Gastroesophageal sphincter (tissue), 3 donors: ENCODE measurements around the gene UBA1.

ENCODE experiments used
- CTCF ChIP-seq, 4 experiments: fragments of 200-600 bp in 2 of 4; fragments of 450-650 bp in 2 of 4; sonication (generic) in 1 of 4; IDR thresholded peaks; one replicate each; pipeline ENCODE4 v1.5.1; 2017 to 2019; ENCODE audit warnings: antibody characterized with exemption in 4 of 4, mild to moderate bottlenecking in 2 of 4, moderate library complexity in 2 of 4
- EP300 ChIP-seq: sonication (generic); formaldehyde crosslinking; IDR thresholded peaks from one replicate; pipeline ENCODE4 v1.6.1; 2017; ENCODE audit warnings: antibody characterized with exemption, mild to moderate bottlenecking
- POLR2A ChIP-seq, 2 donors: fragments of 450-650 bp; IDR thresholded peaks; one replicate each; pipeline ENCODE4 v1.6.1; 2017; ENCODE audit warnings: antibody characterized with exemption in 2 of 2, mild to moderate bottlenecking in 2 of 2, moderate library complexity in 1 of 2
- POLR2AphosphoS5 ChIP-seq: sonication (generic); formaldehyde crosslinking; IDR thresholded peaks from one replicate; pipeline ENCODE4 v1.6.1; 2017; ENCODE audit warnings: antibody characterized with exemption

- TF ChIP-seq POLR2A (IDR thresholded peaks at IDR 0.05) = no peak
- TF ChIP-seq POLR2AphosphoS5 = no peak
- TF ChIP-seq CTCF (IDR thresholded peaks at IDR 0.05) = no peak
- no peak for TF ChIP-seq EP300
Observed at GRCh38 chrX:47178337-47178736, 15.3 kb upstream of the UBA1 start.
